HepG2 (cell line): Measurements from ENCODE around the gene UCN. TPM values are rescaled to one million over a fixed set of nuclear protein-coding genes. Genes with fewer than 3 reads are reported as not detected.

Source experiments
- ATAC-seq: fragments of 200-7000 bp; cut with Tn5 transposase; 3 replicates; pipeline ENCODE4 v1.9.1; 2020; ENCODE audit warnings: mild to moderate bottlenecking, moderate library complexity
- BruUV-seq: library from RNA; stranded (reverse); fragments of 400-500 nt; replicated peaks from 2 replicates; lab custom pipeline; 2021; lab: Mats Ljungman, UMichigan
- CTCF ChIA-PET: fragments of 300-600 bp; formaldehyde crosslinking; extraction: SDS; loops from one replicate; lab custom pipeline; 2021; ENCODE audit warnings: low total read pairs, inconsistent platforms, low intra/inter-chr PET ratio; lab: Yijun Ruan, JAX
- POLR2A ChIA-PET: fragments of 350-600 bp; sonication (Branson Sonifier 250); formaldehyde crosslinking; loops from one replicate; lab custom pipeline; 2020; ENCODE audit warnings: antibody characterized with exemption, inconsistent platforms; lab: Yijun Ruan, JAX
- DNase-seq: peaks from one replicate; pipeline ENCODE4 v3.0.0-alpha.2; 2015; ENCODE audit warnings: low spot score
- FAIRE-seq: peaks from 3 replicates; lab custom pipeline; 2011; peaks lifted over from hg19 to GRCh38; lab: Jason Lieb, UNC
- H2AFZ ChIP-seq: one replicate; pipeline ENCODE4 v1.6.1; 2011; ENCODE audit warnings: low read length, inconsistent platforms
- H3K27ac ChIP-seq: fragments of 300-600 bp; 3 replicates; pipeline ENCODE4 v1.8.0; 2011; ENCODE audit warnings: mixed run types, mild to moderate bottlenecking, mixed read lengths, low read length, inconsistent platforms; ENCODE audit not compliant: insufficient read depth; ENCODE audit errors: extremely low read length
- H3K27me3 ChIP-seq, 2 experiments: fragments of 200-600 bp in 1 of 2; 2 replicates in 1 of 2; 3 replicates in 1 of 2; pipeline versions ENCODE4 v1.6.0 to v1.8.0; 2011; ENCODE audit warnings: low read length in 2 of 2, mild to moderate bottlenecking in 2 of 2, moderate library complexity in 2 of 2, inconsistent platforms in 1 of 2; ENCODE audit not compliant: insufficient read depth in 2 of 2, control insufficient read depth in 1 of 2
- H3K36me3 ChIP-seq, 2 experiments: fragments of 200-600 bp in 1 of 2; replicated peaks in 1 of 2; 2 replicates in 1 of 2; 3 replicates in 1 of 2; pipeline versions ENCODE4 v1.5.1 to v1.8.0; 2011; ENCODE audit warnings: low read length in 2 of 2, inconsistent platforms in 1 of 2; ENCODE audit not compliant: insufficient read depth in 2 of 2, control insufficient read depth in 1 of 2
- H3K4me1 ChIP-seq: 2 replicates; pipeline ENCODE4 v1.5.1; 2012; ENCODE audit warnings: low read length, inconsistent platforms; ENCODE audit not compliant: insufficient read depth
- H3K4me2 ChIP-seq: 2 replicates; pipeline ENCODE4 v1.6.0; 2011; ENCODE audit warnings: low read depth, low read length, inconsistent platforms
- H3K4me3 ChIP-seq, 3 experiments: fragments of 200-600 bp in 1 of 3; sonication (generic), shearing (Covaris generic) in 1 of 3; replicated peaks in 1 of 3; 2 replicates each; pipeline ENCODE4 v1.5.1; 2011 to 2016; ENCODE audit warnings: low read length in 3 of 3, inconsistent platforms in 2 of 3, low read depth in 2 of 3, mild to moderate bottlenecking in 2 of 3, control low read depth in 1 of 3, mixed read lengths in 1 of 3; ENCODE audit not compliant: insufficient read depth in 1 of 3
- H3K79me2 ChIP-seq: one replicate; pipeline ENCODE4 v1.6.1; 2011; ENCODE audit warnings: low read length, inconsistent platforms; ENCODE audit not compliant: insufficient read depth
- H3K9ac ChIP-seq: 2 replicates; pipeline ENCODE4 v1.6.0; 2011; ENCODE audit warnings: mild to moderate bottlenecking, low read depth, low read length, inconsistent platforms; ENCODE audit not compliant: insufficient read depth
- H3K9me3 ChIP-seq: 2 replicates; pipeline ENCODE4 v1.5.1; 2012; ENCODE audit warnings: mild to moderate bottlenecking, low read length
- H4K20me1 ChIP-seq: 2 replicates; pipeline ENCODE4 v1.6.0; 2011; ENCODE audit warnings: inconsistent platforms, mild to moderate bottlenecking, low read length, moderate library complexity; ENCODE audit not compliant: insufficient read depth
- CHCHD3 ChIP-seq: sonication (generic); formaldehyde crosslinking; IDR thresholded peaks from 2 replicates; pipeline ENCODE4 v1.8.0; 2022; ENCODE audit warnings: mild to moderate bottlenecking, missing genetic modification reagents, moderate library complexity
- FOXK1 ChIP-seq: sonication (generic); formaldehyde crosslinking; IDR thresholded peaks from 2 replicates; pipeline ENCODE4 v1.4.0; 2020; ENCODE audit warnings: low read depth, missing genetic modification reagents, borderline replicate concordance
- GABPB1 ChIP-seq: IDR thresholded peaks from 2 replicates; pipeline ENCODE4 v1.6.1; 2016; ENCODE audit warnings: mild to moderate bottlenecking, missing genetic modification reagents, moderate library complexity, missing compliant biosample characterization
- GATAD2A ChIP-seq: IDR thresholded peaks from 2 replicates; pipeline ENCODE4 v1.6.1; 2016
- GPN1 ChIP-seq: sonication (generic); formaldehyde crosslinking; IDR thresholded peaks from 2 replicates; pipeline ENCODE4 v1.5.1; 2020; ENCODE audit warnings: missing genetic modification reagents, borderline replicate concordance
- GTF3A ChIP-seq: sonication (generic); formaldehyde crosslinking; conservative IDR thresholded peaks from 2 replicates; pipeline ENCODE4 v1.4.0; 2020; ENCODE audit warnings: mild to moderate bottlenecking, missing genetic modification reagents
- HNF4G ChIP-seq, 2 experiments: sonication (generic) in 1 of 2; formaldehyde crosslinking in 1 of 2; IDR thresholded peaks; 2 replicates each; pipeline versions ENCODE4 v1.4.0 to v1.6.1; 2011 to 2020; ENCODE audit warnings: borderline replicate concordance in 2 of 2, low read depth in 2 of 2, mild to moderate bottlenecking in 2 of 2, low read length in 1 of 2, missing genetic modification reagents in 1 of 2, moderate library complexity in 1 of 2
- LCORL ChIP-seq, 2 experiments: fragments of 450-650 bp in 1 of 2; sonication (generic) in 1 of 2; formaldehyde crosslinking in 1 of 2; IDR thresholded peaks; 2 replicates each; pipeline versions ENCODE4 v1.5.0 to v1.6.1; 2017 to 2020; ENCODE audit warnings: antibody characterized with exemption in 1 of 2, missing genetic modification reagents in 1 of 2
- MBD4 ChIP-seq: IDR thresholded peaks from 2 replicates; pipeline ENCODE4 v1.6.1; 2012; ENCODE audit warnings: low read length, inconsistent platforms, borderline replicate concordance
- MEIS2 ChIP-seq: sonication (generic); formaldehyde crosslinking; IDR thresholded peaks from 2 replicates; pipeline ENCODE4 v1.9.0; 2021; ENCODE audit warnings: mild to moderate bottlenecking, missing genetic modification reagents
- NR2F6 ChIP-seq, 2 experiments: IDR thresholded peaks; 2 replicates each; pipeline ENCODE4 v1.6.1; 2016; ENCODE audit warnings: antibody characterized with exemption in 1 of 2, mild to moderate bottlenecking in 1 of 2
- RELA ChIP-seq: sonication (generic); formaldehyde crosslinking; IDR thresholded peaks from 2 replicates; pipeline ENCODE4 v1.4.0; 2020; ENCODE audit warnings: missing genetic modification reagents
- SRSF4 ChIP-seq: fragments of 200-400 bp; formaldehyde crosslinking; IDR thresholded peaks from one replicate; pipeline ENCODE4 v1.6.1; 2018; ENCODE audit warnings: mild to moderate bottlenecking, low read depth, low read length, moderate library complexity; ENCODE audit not compliant: poor library complexity, severe bottlenecking
- ZNF12 ChIP-seq: sonication (generic); formaldehyde crosslinking; IDR thresholded peaks from 2 replicates; pipeline ENCODE4 v1.5.0; 2020; ENCODE audit warnings: missing genetic modification reagents
- ZNF3 ChIP-seq: IDR thresholded peaks from 2 replicates; pipeline ENCODE4 v1.7.0; 2017; ENCODE audit warnings: inconsistent platforms
- ZNF7 ChIP-seq: IDR thresholded peaks from 2 replicates; pipeline ENCODE4 v1.6.1; 2016; ENCODE audit warnings: missing biosample characterization, missing genetic modification reagents
- WGBS: methylation state at CpG from one replicate; pipeline ENCODE4 v1.1.6; 2017; ENCODE audit warnings: low lambda C conversion rate; 5-methylcytosine and 5-hydroxymethylcytosine counted together
- in situ Hi-C: cut with HindIII; loops from 2 replicates; pipeline ENCODE4 v1.10.0; 2017; ENCODE audit warnings: low pct_unique_long_range_greater_than_20kb; ENCODE audit not compliant: extremely low pct_ligation_motif_present
- intact Hi-C: fragments of 100-400 bp; cut with micrococcal nuclease; formaldehyde crosslinking; loops from one replicate; pipeline ENCODE4 v1.10.0; 2022; ENCODE audit not compliant: unreplicated experiment
- polyA plus RNA-seq, 8 experiments: library from polyadenylated mRNA; depleted of rRNA in 3 of 8; stranded (reverse) in 7 of 8; unstranded in 1 of 8; fragments of >200 nt; fragmentation: Illumina TruSeq in 4 of 8; extraction: Trizol in 4 of 8; gene quantifications; 2 replicates each; pipeline versions ENCODE4 v1.2.1 to v1.2.3, GENCODE V29; 2011 to 2016; ENCODE audit warnings: low read depth in 4 of 8, missing spikeins in 1 of 8, mixed read lengths in 1 of 8; ENCODE audit not compliant: insufficient read depth in 1 of 8
- total RNA-seq, 5 experiments: library from RNA; depleted of rRNA; stranded (reverse); fragments of >200 nt; fragmentation: Illumina TruSeq; extraction: Trizol; gene quantifications; 2 replicates each; pipeline ENCODE4 v1.2.3, GENCODE V29; 2016; ENCODE audit warnings: low read depth in 1 of 5
- TF ChIP-seq, protein P1 (sequence below): sonication (generic); formaldehyde crosslinking; IDR thresholded peaks from 2 replicates; pipeline ENCODE4 v1.4.0; 2020; ENCODE audit warnings: missing genetic modification reagents
- TF ChIP-seq, protein P2 (sequence below): sonication (generic); formaldehyde crosslinking; IDR thresholded peaks from 2 replicates; pipeline ENCODE4 v1.5.0; 2020; ENCODE audit warnings: missing genetic modification reagents, mild to moderate bottlenecking, borderline replicate concordance

Gene UCN
- total and polyA plus RNA-seq, 2 of the 13 experiments (the other 11 are each of a cell fraction or from before 2014, with no cell fraction given) = 1.2 to 2.3 TPM

DNA sequence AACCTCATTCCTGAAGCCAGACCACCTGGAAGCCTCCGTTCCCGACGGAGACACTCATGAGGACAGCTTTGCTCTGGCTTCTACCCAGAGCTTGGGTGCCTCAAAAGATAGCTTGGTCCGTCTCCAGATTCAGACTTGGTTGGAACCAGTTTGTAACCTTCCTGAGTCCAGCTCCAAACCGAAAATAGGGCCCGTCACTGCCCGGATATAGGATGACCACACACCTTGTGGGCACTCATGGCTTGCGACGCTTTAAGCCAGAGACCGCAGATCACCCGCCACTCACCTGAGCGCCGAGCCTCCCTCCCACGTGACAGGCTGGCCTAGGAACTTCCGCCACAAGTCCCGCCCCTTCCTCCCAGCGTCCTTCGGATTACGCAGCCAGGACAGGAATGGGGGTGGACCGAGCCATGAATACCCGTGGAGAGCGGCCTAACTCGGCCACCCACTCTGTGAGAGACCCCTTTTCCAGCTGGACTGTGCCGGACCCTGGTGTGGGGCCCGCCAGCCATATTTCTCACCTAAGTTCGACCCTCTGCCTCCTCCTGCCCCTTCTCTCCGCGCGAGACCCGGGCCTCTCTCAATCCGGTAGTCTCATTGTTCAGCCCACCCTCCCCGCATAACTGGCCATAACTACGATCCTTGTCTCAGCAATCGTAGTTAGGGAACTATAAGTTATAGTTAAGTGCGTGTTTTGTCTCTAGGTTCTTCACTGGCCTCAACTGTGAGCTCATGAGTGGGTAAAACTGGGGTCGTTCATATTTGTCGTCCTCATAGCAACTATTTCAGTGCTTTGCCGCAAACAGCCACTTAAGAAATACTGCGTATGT is 14.7 kb upstream of the UCN start, which contains the start of gene MPV17:
Gene MPV17 (minus strand): TSS at position 332 of the 830 bp plus-strand sequence. CDS start 580 bp downstream, outside the sequence.
- H3K9me3 ChIP-seq = no peaks in the 10 kb centered on the region
- ChIA-PET POLR2A (interaction anchor here (0.8 to 5.0 kb wide), 18 partner anchors 9 to 229 kb away, joined by 3 to 73 read pairs (median 6); partner anchors contain the start of genes EIF2B4, GTF3C2, NRBP1 and PPM1G), CTCF (no interaction called here)
- peak within 1 kb of the TSS; percentile 95 for H3K4me2 ChIP-seq
- peak within 1 kb of the TSS; percentile 82 to 86 (median 83) for H3K4me3 ChIP-seq
- in situ Hi-C loops (loop anchor here (5.0 kb wide), 1 partner anchor 49 kb away; the partner anchor contains the start of genes EIF2B4 and SNX17), intact Hi-C loops (no loop called here)
- peaks cover 7 to 22% of the 10 kb centered on the region in 2 experiments for H3K36me3 ChIP-seq
- H3K9ac ChIP-seq = peak within 1 kb of the TSS; percentile 99
- H3K27ac ChIP-seq = peak within 1 kb of the TSS; percentile 91
- peak; percentile 82 for FAIRE-seq
- 1% methylated on average over 39 of the region's 39 CpGs for WGBS
- ATAC-seq = peak; percentile 85
- H3K4me1 ChIP-seq = peaks cover 33% of the 10 kb centered on the region
- H4K20me1 ChIP-seq = no peaks in the 10 kb centered on the region
- peaks cover 0 to 4% of the 10 kb centered on the region in 2 experiments; a peak in 1 of 5 replicates for H3K27me3 ChIP-seq
- peaks cover 25% of the 10 kb centered on the region for H3K79me2 ChIP-seq
- DNase-seq = peak; percentile 96
- BruUV-seq = TSS peak; percentile 96
- no peak within 1 kb of the TSS for H2AFZ ChIP-seq
- TF ChIP-seq SRSF4 (no peak), GABPB1 (peak; percentile 98), ZNF12 (CRISPR knock-in tag) (0 out of 2 replicates have a peak, but pooled peaks have one; percentile 10), GTF3A (CRISPR knock-in tag) (no peak), NR2F6 (IDR thresholded peaks at IDR 0.05) (no peak), NR2F6 (CRISPR knock-in tag; IDR thresholded peaks at IDR 0.05) (no peak), CHCHD3 (CRISPR knock-in tag) (no peak), ZNF7 (no peak; the same call in 1 of the 2 replicates), GATAD2A (CRISPR knock-in tag) (peak; percentile 15; the same call in 1 of the 2 replicates), HNF4G (IDR thresholded peaks at IDR 0.05; ENCODE audit: borderline replicate concordance, low read depth, low read length) (0 out of 2 replicates have a peak, but pooled peaks have one; percentile 18), HNF4G (CRISPR knock-in tag; IDR thresholded peaks at IDR 0.05; ENCODE audit: borderline replicate concordance, low read depth) (no peak; the same call in 1 of the 2 replicates), RELA (CRISPR knock-in tag) (peak; percentile 45; the same call in 1 of the 2 replicates), FOXK1 (CRISPR knock-in tag) (peak; percentile 69), LCORL (IDR thresholded peaks at IDR 0.05) (0 out of 2 replicates have a peak, but pooled peaks have one; percentile 12), LCORL (CRISPR knock-in tag; IDR thresholded peaks at IDR 0.05) (peak; percentile 90), ZNF3 (no peak), MBD4 (peak; percentile 43; the same call in 1 of the 2 replicates), GPN1 (no peak), MEIS2 (CRISPR knock-in tag) (peak; percentile 76; the same call in 1 of the 2 replicates)
- TF ChIP-seq, protein P1, sequence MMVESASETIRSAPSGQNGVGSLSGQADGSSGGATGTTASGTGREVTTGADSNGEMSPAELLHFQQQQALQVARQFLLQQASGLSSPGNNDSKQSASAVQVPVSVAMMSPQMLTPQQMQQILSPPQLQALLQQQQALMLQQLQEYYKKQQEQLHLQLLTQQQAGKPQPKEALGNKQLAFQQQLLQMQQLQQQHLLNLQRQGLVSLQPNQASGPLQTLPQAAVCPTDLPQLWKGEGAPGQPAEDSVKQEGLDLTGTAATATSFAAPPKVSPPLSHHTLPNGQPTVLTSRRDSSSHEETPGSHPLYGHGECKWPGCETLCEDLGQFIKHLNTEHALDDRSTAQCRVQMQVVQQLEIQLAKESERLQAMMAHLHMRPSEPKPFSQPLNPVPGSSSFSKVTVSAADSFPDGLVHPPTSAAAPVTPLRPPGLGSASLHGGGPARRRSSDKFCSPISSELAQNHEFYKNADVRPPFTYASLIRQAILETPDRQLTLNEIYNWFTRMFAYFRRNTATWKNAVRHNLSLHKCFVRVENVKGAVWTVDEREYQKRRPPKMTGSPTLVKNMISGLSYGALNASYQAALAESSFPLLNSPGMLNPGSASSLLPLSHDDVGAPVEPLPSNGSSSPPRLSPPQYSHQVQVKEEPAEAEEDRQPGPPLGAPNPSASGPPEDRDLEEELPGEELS = peak; percentile 63; the same call in 1 of the 2 replicates
- TF ChIP-seq, protein P2, sequence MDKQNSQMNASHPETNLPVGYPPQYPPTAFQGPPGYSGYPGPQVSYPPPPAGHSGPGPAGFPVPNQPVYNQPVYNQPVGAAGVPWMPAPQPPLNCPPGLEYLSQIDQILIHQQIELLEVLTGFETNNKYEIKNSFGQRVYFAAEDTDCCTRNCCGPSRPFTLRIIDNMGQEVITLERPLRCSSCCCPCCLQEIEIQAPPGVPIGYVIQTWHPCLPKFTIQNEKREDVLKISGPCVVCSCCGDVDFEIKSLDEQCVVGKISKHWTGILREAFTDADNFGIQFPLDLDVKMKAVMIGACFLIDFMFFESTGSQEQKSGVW (CRISPR knock-in tag) = no peak
